Gastrocnemius medialis (tissue), 4 donors: Measurements from ENCODE around the gene LTB4R2. TPM values are rescaled to one million over a fixed set of nuclear protein-coding genes. Genes with fewer than 3 reads are reported as not detected.

Experiments used
- ATAC-seq, 2 donors: fragments of 150-250 bp; one replicate each; pipeline ENCODE4 v1.9.1; 2016
- DNase-seq, 2 donors: peaks; one replicate each; pipeline ENCODE4 v3.0.0-alpha.2; 2019
- H3K27ac ChIP-seq, 4 donors: fragments of 200-600 bp; sonication (generic); 1 replicate in 1 of 4; 2 replicates in 3 of 4; pipeline ENCODE4 v1.5.1; 2016 to 2018; ENCODE audit warnings: mild to moderate bottlenecking in 2 of 4, moderate library complexity in 1 of 4
- H3K27me3 ChIP-seq, 3 donors: fragments of 200-600 bp; sonication (generic) in 2 of 3; 1 replicate in 1 of 3; 2 replicates in 2 of 3; pipeline versions ENCODE4 v1.5.1 to v1.6.0; 2016 to 2019; ENCODE audit warnings: mild to moderate bottlenecking in 1 of 3, moderate library complexity in 1 of 3
- H3K36me3 ChIP-seq, 2 donors: fragments of 200-600 bp; sonication (generic) in 1 of 2; one replicate each; pipeline ENCODE4 v1.5.1; 2017 to 2018
- H3K4me1 ChIP-seq, 2 donors: fragments of 200-600 bp; sonication (generic) in 1 of 2; one replicate each; pipeline ENCODE4 v1.5.1; 2016 to 2017; ENCODE audit warnings: mild to moderate bottlenecking in 2 of 2
- H3K4me3 ChIP-seq, 4 donors: fragments of 200-600 bp; sonication (generic) in 3 of 4; 1 replicate in 1 of 4; 2 replicates in 3 of 4; pipeline ENCODE4 v1.5.1; 2016 to 2019; ENCODE audit warnings: mild to moderate bottlenecking in 2 of 4
- H3K9me3 ChIP-seq, 3 donors: fragments of 200-600 bp; sonication (generic) in 2 of 3; 1 replicate in 1 of 3; 2 replicates in 2 of 3; pipeline ENCODE4 v1.5.1; 2016 to 2019
- POLR2A ChIP-seq, 2 donors: fragments of 450-650 bp; IDR thresholded peaks; one replicate each; pipeline ENCODE4 v1.6.1; 2017; ENCODE audit warnings: antibody characterized with exemption in 2 of 2, mild to moderate bottlenecking in 2 of 2, moderate library complexity in 2 of 2
- in situ Hi-C, 4 donors: fragments of 200-750 bp; cut with MboI; loops; one replicate each; pipeline versions ENCODE4 v1.15.0 to v1.8.0; 2017; ENCODE audit warnings: low sequenced_read_pairs in 4 of 4
- intact Hi-C: fragments of 100-400 bp; cut with DNase I; formaldehyde crosslinking; loops from one replicate; pipeline ENCODE4 v1.15.1; 2023; ENCODE audit warnings: low total_unique reads
- total RNA-seq, 4 donors: library from RNA; depleted of rRNA; stranded (reverse); fragments of >200 nt; gene quantifications; one replicate each; pipeline versions ENCODE4 v1.1.0 to v1.2.3, GENCODE V29; 2016
- TF ChIP-seq, protein P1 (sequence below), 5 experiments: fragments of 450-650 bp in 3 of 5; fragments of 200-600 bp in 2 of 5; sonication (generic) in 2 of 5; IDR thresholded peaks in 4 of 5; conservative IDR thresholded peaks in 1 of 5; 1 replicate in 4 of 5; 2 replicates in 1 of 5; pipeline ENCODE4 v1.5.1; 2016 to 2019; ENCODE audit warnings: antibody characterized with exemption in 5 of 5, mild to moderate bottlenecking in 3 of 5, moderate library complexity in 3 of 5

Gene LTB4R2
- total RNA-seq, 4 donors from 2014 or later = 0.39 to 3.3 (median 2.0) TPM

DNA sequence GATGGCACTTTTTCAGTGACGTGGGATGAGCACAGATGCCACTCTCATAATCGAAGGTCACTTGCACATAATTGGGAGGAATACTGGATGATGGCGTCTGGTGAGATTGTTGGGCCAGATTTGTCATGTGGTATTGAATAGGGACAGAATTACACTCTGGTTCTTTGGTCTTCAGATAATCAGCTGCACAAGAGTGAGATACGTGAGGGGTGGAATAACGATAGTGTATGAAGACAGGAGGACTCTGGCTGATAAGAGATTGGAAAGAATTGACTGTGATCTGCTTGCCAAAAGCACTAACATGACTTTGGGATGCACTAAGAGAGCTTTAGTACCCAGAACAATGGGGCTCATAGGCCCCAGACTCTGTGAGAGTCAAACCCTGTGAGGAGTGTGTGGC, 31.5 kb upstream of the LTB4R2 start:
- H3K27ac ChIP-seq = no peak overlapping the region
- in situ Hi-C loops = no loop called here

DNA sequence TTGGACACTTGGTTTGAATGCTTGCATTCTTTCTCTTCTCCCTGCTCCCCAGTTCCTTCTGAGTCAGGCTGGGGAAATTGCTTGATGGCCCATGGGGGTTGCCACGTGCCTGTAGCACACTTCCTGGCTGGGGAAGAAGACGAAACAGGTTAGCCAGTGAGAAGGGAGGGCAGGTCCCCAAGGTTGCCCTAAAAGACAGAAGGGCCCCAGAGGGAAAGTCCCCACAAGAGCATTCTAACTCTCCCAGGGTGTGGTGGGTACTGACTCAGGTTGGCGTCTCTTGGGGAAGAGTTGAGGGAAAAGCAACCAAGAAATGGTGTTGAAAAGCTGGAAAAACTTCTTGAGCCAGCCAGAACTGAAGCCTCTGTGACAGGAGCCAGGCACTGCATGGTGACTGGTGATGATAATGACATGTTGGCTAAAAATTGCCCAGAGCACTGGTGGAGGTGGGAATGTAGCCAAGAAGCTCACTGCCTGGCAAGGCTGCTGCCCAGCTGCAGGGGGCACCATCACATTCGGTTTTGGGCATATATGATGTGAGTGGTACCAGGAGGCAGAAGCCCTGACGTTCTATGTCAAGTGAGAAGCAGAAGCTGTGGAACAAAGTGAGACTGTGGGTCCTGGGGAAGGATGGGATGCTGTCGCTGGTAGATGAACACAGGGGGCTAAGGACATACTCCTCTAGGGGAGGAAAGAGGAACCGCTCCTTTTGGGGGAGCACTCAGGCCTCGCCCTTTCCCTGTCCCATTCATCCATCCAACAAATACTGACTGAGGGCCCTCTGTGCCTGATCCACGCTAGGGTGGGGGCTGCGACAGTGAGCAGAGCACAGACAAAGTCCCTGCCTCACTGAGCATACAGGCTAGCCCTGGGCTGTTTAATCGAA, 30.4 kb upstream of the LTB4R2 start:
- Histone ChIP-seq H3K36me3 (no peaks in the 10 kb centered on the region), H3K27me3 (no peaks in the 10 kb centered on the region), H3K27ac (no peak overlapping the region), H3K4me3 (no peak overlapping the region), H3K4me1 (no peaks in the 10 kb centered on the region), H3K9me3 (no peaks in the 10 kb centered on the region)
- TF ChIP-seq POLR2A (IDR thresholded peaks at IDR 0.05) = no peak
- TF ChIP-seq, protein P1, sequence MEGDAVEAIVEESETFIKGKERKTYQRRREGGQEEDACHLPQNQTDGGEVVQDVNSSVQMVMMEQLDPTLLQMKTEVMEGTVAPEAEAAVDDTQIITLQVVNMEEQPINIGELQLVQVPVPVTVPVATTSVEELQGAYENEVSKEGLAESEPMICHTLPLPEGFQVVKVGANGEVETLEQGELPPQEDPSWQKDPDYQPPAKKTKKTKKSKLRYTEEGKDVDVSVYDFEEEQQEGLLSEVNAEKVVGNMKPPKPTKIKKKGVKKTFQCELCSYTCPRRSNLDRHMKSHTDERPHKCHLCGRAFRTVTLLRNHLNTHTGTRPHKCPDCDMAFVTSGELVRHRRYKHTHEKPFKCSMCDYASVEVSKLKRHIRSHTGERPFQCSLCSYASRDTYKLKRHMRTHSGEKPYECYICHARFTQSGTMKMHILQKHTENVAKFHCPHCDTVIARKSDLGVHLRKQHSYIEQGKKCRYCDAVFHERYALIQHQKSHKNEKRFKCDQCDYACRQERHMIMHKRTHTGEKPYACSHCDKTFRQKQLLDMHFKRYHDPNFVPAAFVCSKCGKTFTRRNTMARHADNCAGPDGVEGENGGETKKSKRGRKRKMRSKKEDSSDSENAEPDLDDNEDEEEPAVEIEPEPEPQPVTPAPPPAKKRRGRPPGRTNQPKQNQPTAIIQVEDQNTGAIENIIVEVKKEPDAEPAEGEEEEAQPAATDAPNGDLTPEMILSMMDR (IDR thresholded peaks at IDR 0.05 in 4 of 5, conservative IDR thresholded peaks at IDR 0.05 in 1 of 5) = no peak
- DNase-seq = no peak
- in situ Hi-C loops = no loop called here
- intact Hi-C loops = no loop called here
- no peak for ATAC-seq

More for the DNA sequence above, 31.5 kb upstream of the LTB4R2 start:
- no peak for DNase-seq
- H3K4me1 ChIP-seq = peaks cover 0 to 3% of the 10 kb centered on the region in 2 donors
- no peaks in the 10 kb centered on the region for H3K27me3 ChIP-seq
- no peaks in the 10 kb centered on the region for H3K9me3 ChIP-seq
- no peak overlapping the region for H3K4me3 ChIP-seq
- no peaks in the 10 kb centered on the region for H3K36me3 ChIP-seq
- intact Hi-C loops = no loop called here
- ATAC-seq = no peak
- no peak for TF ChIP-seq POLR2A (IDR thresholded peaks at IDR 0.05)
- TF ChIP-seq, protein P1 (IDR thresholded peaks at IDR 0.05 in 4 of 5, conservative IDR thresholded peaks at IDR 0.05 in 1 of 5) = no peak

DNA sequence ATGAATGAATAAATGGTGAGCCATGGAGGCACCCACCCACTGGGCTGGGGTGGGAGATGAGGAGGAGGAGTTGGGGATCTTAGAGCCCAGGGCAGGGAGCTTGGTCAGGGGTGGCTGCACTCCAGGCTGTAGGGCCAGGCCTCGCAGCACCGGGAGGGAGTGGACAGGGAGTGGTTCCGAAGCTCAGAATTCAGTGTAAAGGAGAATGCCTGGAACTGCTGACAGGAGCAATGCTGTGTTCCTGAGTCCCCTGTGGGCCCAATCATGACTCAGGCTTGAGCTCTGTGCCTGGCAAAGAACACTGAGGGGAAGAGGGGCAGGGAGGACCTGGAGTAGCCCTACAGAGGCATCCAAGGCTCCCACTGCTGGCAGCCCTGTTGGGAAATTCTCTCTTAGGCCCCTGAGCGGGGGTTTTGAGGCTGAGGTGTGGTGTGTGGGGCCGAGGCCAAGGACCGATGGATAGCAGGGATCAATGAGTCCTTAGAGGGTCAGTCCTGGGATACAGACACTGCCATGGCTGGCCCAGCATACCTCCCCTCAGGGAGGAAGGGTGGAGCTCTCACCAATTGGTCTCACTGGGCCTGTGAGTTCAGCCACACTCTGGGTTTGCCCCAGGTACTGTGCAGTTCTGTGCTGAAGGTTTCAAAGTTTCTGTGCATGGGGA, 29.0 kb upstream of the LTB4R2 start:
- H3K9me3 ChIP-seq = no peaks in the 10 kb centered on the region
- DNase-seq = no peak
- in situ Hi-C loops = no loop called here

DNA sequence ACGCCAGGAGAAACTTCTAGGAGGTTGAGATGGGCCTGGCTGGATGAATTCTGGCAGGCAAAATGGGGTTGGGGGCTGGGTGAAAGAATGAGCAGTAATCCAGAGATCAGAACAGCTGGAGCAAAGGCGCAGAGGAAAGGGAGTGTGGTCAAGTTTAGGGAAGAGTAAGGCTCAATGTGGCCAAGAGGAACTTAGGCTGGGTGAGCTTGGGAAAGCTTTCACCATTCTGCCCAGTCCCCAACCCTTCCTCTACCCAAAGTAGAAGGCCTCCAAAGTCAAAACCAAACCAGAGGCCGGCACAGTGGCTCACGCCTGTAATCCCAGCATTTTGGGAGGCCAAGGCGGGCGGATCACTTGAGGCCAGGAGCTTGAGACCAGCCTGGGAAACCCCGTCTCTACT, 28.3 kb upstream of the LTB4R2 start:
- in situ Hi-C loops = no loop called here
- TF ChIP-seq, protein P1 (IDR thresholded peaks at IDR 0.05 in 4 of 5, conservative IDR thresholded peaks at IDR 0.05 in 1 of 5) = no peak
- no peak for TF ChIP-seq POLR2A (IDR thresholded peaks at IDR 0.05)
- Histone ChIP-seq H3K27ac (no peak overlapping the region), H3K4me1 (no peaks in the 10 kb centered on the region), H3K9me3 (no peaks in the 10 kb centered on the region), H3K4me3 (no peak overlapping the region), H3K27me3 (no peaks in the 10 kb centered on the region), H3K36me3 (no peaks in the 10 kb centered on the region)
- ATAC-seq = no peak
- intact Hi-C loops = no loop called here
- DNase-seq = no peak

More for the DNA sequence above, 29.0 kb upstream of the LTB4R2 start:
- Histone ChIP-seq H3K27me3 (no peaks in the 10 kb centered on the region), H3K4me3 (no peak overlapping the region), H3K36me3 (no peaks in the 10 kb centered on the region), H3K27ac (no peak overlapping the region), H3K4me1 (no peaks in the 10 kb centered on the region)
- TF ChIP-seq, protein P1 (IDR thresholded peaks at IDR 0.05 in 4 of 5, conservative IDR thresholded peaks at IDR 0.05 in 1 of 5) = no peak
- TF ChIP-seq POLR2A (IDR thresholded peaks at IDR 0.05) = no peak
- ATAC-seq = no peak
- intact Hi-C loops = no loop called here
